Measurements from ENCODE around the gene WLS.
"Not testable (repeated sequence)": the region's sequence is repeated elsewhere in the genome, so short reads cannot be mapped to it uniquely, and the experiment has no call there.

The WLS gene

DNA sequence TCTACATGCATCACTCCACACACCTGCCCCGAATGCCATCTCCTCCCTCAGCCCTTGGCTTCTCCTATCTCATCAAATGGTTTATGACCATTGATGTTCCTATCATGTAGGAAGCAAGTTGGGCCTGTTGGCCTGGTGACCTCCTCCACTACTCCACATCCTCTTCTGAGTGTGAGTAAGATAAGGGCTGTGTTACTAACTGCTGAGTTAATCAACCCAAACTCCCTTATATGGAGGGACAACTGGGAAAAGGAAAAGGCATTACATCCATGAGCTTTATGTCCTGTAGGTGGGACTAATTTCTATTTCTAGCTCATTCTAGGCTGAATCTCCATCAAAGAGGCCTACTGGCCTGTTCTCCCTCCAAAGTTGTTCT lies 57.6 kb downstream of the WLS start:
- Mint-ChIP-seq H3K4me3 (no peak overlapping the region), H3K36me3 (no peaks in the 10 kb centered on the region), H3K27me3 (peaks cover 2% of the 10 kb centered on the region), H3K9me3 (no peaks in the 10 kb centered on the region), H3K27ac (no peak overlapping the region), H3K4me1 (no peaks in the 10 kb centered on the region)
- DNase-seq (ENCODE audit: low spot score in 2 of 2) (no peak), ATAC-seq (ENCODE audit: low read depth) (no peak)

DNA sequence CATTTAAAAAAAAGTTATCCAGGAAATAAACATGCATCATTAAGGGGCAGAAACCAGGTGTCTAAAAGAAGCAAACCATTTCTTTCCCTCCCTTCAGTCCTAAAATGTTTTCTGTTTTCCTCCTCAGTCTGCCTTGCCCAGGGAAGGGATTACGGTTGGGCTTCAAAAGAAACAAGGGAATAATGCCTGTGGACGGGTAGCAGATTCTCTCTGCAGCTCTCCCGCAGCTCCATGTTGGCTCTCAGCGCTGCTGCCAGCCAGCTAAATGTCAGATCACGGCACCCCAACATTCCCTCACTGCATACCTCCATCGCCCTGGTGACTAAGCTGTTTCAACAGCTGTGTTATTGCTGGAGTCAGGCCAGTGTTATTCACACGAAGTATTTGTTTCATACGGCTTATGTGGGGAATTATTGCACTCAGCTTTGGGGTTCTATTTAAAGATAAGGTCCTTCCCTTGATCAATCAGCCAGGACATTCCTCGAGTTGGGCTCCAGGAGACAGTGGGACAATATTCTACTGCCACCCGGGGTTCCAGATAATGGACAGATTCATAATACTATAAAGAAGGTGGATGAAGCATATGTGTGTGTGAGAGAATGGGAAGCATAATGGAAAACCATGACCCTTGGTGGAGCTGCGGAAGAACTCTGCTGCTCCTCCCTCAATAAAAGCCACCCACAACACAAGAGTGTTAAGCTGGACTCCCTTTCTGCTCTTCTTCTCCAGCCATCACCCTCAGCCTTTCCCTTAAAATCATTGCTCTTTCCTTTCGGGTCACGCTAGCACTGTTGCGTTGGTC lies 58.2 kb downstream of the WLS start:
- H3K9me3 Mint-ChIP-seq: no peaks in the 10 kb centered on the region
- ATAC-seq (ENCODE audit: low read depth): no peak
- no peak for DNase-seq (ENCODE audit: low spot score in 2 of 2)
- no peaks in the 10 kb centered on the region for H3K36me3 Mint-ChIP-seq
- no peak overlapping the region for H3K27ac Mint-ChIP-seq
- no peak overlapping the region for H3K4me3 Mint-ChIP-seq
- peaks cover 5% of the 10 kb centered on the region for H3K27me3 Mint-ChIP-seq
- H3K4me1 Mint-ChIP-seq: no peaks in the 10 kb centered on the region

DNA sequence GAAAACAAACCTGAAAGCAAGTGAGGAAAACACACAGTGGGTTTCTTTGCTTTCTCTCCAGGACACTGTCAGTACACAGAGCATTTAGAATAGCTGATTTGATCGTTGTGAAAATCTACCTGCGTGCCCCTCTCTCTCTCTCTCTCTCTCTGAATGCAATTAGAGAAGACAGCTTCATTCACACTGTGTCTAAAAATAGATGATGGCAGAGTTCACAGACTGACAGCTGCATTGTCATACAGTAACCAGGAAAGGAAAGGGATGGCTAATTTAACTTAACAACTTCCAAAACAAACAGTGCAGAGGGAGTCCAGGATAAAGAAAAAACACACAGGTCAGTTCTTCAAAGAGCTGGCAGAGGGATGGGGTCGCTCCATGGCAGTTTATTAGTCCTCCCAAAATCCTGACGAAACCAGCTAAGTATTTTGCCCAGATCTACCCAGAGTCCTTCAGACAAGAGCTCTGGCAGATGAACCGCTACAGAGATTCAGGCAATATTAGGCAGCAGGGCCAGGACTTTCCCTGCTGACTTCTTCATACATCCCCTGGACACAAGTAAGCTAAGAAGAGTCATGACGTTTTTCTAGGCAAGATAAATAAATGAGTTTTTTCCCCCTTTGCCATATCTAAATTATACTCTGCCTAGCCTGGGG lies 58.9 kb downstream of the WLS start:
- DNase-seq (ENCODE audit: low spot score in 2 of 2) (no peak), ATAC-seq (ENCODE audit: low read depth) (no peak)
- Mint-ChIP-seq H3K4me1 (no peaks in the 10 kb centered on the region), H3K36me3 (no peaks in the 10 kb centered on the region), H3K4me3 (no peak overlapping the region), H3K27ac (no peak overlapping the region), H3K9me3 (no peaks in the 10 kb centered on the region), H3K27me3 (peaks cover 5% of the 10 kb centered on the region)

GRCh38 chr1:68171795-68172194 lies 60.5 kb downstream of the WLS start:
- ATAC-seq (ENCODE audit: low read depth); H3K27me3 Mint-ChIP-seq; H3K4me1 Mint-ChIP-seq; H3K36me3 Mint-ChIP-seq; H3K9me3 Mint-ChIP-seq; H3K4me3 Mint-ChIP-seq; H3K27ac Mint-ChIP-seq; DNase-seq (ENCODE audit: low spot score in 2 of 2): not testable (repeated sequence)

DNA sequence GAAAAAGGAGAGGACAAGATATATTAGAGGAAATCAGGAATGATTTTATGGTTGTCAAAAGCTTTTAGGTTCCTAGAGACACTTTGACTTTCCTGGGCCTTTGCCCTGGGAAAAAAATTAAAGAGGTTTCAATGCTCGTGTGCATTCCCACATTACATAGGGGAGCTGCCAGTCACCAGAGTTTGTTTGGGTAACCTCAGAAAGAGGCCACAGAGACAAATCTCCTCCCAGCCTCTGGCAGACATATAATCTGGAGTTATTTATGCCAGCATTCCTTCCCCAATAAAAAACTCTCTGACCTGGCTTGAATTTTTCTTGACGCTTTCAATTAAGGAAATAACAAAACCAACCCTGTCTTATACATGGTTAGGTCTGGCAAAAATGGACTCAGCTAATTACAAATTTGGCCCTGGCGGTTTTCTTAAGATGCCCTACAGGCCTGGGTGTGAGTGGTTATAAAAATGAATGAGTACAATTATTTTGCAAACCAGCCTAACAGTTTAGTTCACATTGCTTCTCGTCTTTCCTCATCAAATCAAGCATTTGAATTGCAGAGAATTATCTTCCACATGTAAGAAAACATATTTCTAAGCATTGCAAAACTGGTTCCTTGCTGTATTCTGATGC lies 63.7 kb downstream of the WLS start:
- H3K4me1 Mint-ChIP-seq: no peaks in the 10 kb centered on the region
- no peak overlapping the region for H3K27ac Mint-ChIP-seq
- H3K36me3 Mint-ChIP-seq: no peaks in the 10 kb centered on the region
- no peak for ATAC-seq (ENCODE audit: low read depth)
- no peaks in the 10 kb centered on the region for H3K9me3 Mint-ChIP-seq
- H3K27me3 Mint-ChIP-seq: peaks cover 10% of the 10 kb centered on the region
- DNase-seq (ENCODE audit: low spot score in 2 of 2): no peak
- no peak overlapping the region for H3K4me3 Mint-ChIP-seq

DNA sequence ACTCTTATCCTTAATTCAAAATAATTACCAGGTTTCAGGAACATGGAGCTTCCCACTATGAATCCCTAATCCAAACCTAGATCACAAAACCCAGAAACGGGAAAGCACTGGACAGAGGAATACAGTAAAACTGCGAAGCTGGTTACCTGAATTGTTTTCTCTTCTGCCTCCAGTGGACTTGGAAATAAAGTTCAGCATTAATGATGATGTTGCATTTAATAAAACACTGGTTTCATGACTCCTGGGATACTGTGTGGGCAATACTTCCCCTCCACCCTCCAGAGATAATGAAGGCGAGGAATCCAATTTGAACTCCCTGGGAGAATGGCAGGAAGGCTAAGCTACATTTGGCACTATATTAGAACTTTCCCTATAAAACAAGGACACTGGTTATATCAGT lies 65.1 kb downstream of the WLS start:
- H3K36me3 Mint-ChIP-seq: no peaks in the 10 kb centered on the region
- H3K4me1 Mint-ChIP-seq: no peaks in the 10 kb centered on the region
- H3K27ac Mint-ChIP-seq: no peak overlapping the region
- H3K9me3 Mint-ChIP-seq: no peaks in the 10 kb centered on the region
- peaks cover 10% of the 10 kb centered on the region for H3K27me3 Mint-ChIP-seq
- ATAC-seq (ENCODE audit: low read depth): no peak
- DNase-seq (ENCODE audit: low spot score in 2 of 2): no peak
- H3K4me3 Mint-ChIP-seq: no peak overlapping the region

DNA sequence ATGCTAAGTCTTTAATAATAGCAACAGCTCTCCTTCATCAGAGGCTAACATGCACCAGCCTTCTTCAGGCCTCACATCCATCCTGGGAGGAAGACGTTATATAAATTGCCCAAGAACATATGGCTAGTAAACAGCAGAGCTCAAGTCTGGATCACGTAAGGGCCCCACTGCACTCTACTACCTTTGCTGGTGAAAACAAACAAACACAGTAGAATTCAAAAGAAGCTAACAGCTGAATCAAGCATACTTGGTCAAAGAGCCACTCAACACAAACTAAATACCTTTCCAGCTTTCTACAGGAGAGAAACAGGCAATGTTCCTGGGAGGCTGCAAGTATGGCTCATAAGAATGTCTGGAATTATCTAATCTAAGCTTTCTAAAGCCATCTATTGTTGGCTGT lies 66.0 kb downstream of the WLS start:
- no peak for ATAC-seq (ENCODE audit: low read depth)
- DNase-seq (ENCODE audit: low spot score in 2 of 2): no peak
- peaks cover 3% of the 10 kb centered on the region for H3K4me1 Mint-ChIP-seq
- H3K4me3 Mint-ChIP-seq: no peak overlapping the region
- no peaks in the 10 kb centered on the region for H3K36me3 Mint-ChIP-seq
- no peaks in the 10 kb centered on the region for H3K9me3 Mint-ChIP-seq
- H3K27ac Mint-ChIP-seq: no peak overlapping the region
- peaks cover 10% of the 10 kb centered on the region for H3K27me3 Mint-ChIP-seq

DNA sequence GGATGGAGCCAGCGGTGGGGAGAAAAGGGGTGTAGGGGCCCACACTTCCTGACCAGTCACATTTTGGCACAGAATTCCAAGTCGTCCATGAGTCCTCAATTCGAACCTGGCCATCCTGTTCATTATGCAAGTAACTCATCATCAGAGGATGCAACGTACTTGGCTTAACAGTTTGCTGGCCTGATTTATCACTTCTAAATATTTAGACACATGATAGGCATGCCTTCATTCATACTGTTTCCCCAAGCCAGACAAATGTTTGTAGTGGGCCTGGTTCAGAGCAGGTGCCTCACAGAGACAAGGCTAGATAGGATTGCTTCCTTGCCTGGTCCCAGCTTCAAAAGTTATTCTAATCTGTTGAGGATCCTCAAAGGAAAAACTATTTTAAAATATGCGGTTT lies 66.7 kb downstream of the WLS start:
- no peaks in the 10 kb centered on the region for H3K9me3 Mint-ChIP-seq
- no peaks in the 10 kb centered on the region for H3K36me3 Mint-ChIP-seq
- DNase-seq (ENCODE audit: low spot score in 2 of 2) (no peak), ATAC-seq (ENCODE audit: low read depth) (no peak)
- H3K4me3 Mint-ChIP-seq: no peak overlapping the region
- H3K27me3 Mint-ChIP-seq: peaks cover 10% of the 10 kb centered on the region
- H3K4me1 Mint-ChIP-seq: peaks cover 3% of the 10 kb centered on the region
- H3K27ac Mint-ChIP-seq: no peak overlapping the region

DNA sequence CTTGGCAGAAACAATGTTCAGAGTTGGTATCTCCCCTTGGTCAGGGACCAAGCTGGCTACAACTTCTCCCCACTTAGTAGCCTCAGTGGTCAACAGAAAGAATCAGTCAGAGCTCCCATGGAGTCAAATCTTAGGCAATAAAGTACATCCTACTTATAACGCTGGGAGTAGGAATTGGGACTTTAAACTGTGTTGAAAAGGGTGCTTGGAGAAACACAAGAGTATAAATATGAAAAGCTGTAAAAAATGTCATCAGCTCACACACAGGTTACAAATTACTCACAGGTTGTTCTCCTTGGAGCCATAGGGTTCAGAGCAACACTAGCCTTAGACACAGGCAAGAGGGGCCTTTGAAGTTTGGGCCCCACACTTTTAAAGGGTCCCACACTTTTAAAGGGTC lies 67.4 kb downstream of the WLS start:
- Mint-ChIP-seq H3K4me1 (peaks cover 3% of the 10 kb centered on the region), H3K9me3 (no peaks in the 10 kb centered on the region), H3K4me3 (no peak overlapping the region), H3K27ac (no peak overlapping the region), H3K27me3 (peaks cover 8% of the 10 kb centered on the region), H3K36me3 (no peaks in the 10 kb centered on the region)
- ATAC-seq (ENCODE audit: low read depth): no peak
- no peak for DNase-seq (ENCODE audit: low spot score in 2 of 2)

DNA sequence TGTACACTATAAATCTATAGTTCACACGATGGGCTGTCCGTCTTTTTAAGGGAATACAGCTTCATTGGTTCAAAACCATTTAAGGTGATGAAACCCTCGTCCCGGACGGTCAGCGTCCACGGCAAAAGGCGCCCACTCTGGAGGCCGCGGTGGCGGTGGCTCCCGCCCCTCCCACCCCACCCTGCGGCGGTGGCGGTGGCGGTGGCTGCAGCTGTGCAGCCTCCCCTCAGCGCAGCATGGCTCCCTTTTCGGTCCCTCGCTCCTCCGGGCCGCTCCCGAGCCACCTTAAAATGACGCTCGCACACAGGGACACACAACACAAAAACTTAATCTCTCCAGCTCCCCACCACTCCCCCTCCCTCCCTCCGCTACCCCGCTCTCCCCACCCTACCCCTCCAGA lies 69.1 kb downstream of the WLS start:
- no peaks in the 10 kb centered on the region for H3K9me3 Mint-ChIP-seq
- H3K4me3 Mint-ChIP-seq: no peak overlapping the region
- ATAC-seq (ENCODE audit: low read depth) (no peak), DNase-seq (ENCODE audit: low spot score in 2 of 2) (no peak)
- H3K27me3 Mint-ChIP-seq: peaks cover 7% of the 10 kb centered on the region
- H3K27ac Mint-ChIP-seq: no peak overlapping the region
- H3K4me1 Mint-ChIP-seq: peaks cover 3% of the 10 kb centered on the region
- no peaks in the 10 kb centered on the region for H3K36me3 Mint-ChIP-seq

GRCh38 chr1:68162761-68163160 lies 69.6 kb downstream of the WLS start:
- peaks cover 3% of the 10 kb centered on the region for H3K4me1 Mint-ChIP-seq
- H3K27me3 Mint-ChIP-seq: peaks cover 7% of the 10 kb centered on the region
- no peak overlapping the region for H3K27ac Mint-ChIP-seq
- H3K9me3 Mint-ChIP-seq: no peaks in the 10 kb centered on the region
- DNase-seq (ENCODE audit: low spot score in 2 of 2) (no peak), ATAC-seq (ENCODE audit: low read depth) (no peak)
- no peak overlapping the region for H3K4me3 Mint-ChIP-seq
- H3K36me3 Mint-ChIP-seq: no peaks in the 10 kb centered on the region

DNA sequence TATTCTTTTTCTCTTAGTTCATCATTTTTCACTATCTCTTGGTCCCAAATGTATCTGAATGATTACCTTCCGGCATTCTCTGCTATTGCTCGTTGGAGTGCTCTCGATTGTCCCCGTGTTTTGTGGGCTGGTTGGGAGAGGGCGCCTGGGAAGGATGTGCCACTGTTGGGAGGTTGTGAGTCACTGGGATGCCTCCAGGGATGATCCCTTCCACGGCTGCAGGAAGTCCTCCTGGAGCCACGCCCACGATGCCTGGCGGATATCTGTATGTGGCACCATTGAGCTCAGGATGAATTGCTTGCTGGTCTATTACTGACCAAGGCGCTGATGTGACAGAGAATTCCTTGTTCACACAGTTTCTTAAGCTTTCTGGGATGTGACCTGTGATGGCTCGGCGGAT lies 70.7 kb downstream of the WLS start:
- H3K4me1 Mint-ChIP-seq; H3K9me3 Mint-ChIP-seq; ATAC-seq (ENCODE audit: low read depth); H3K27ac Mint-ChIP-seq; H3K27me3 Mint-ChIP-seq; H3K4me3 Mint-ChIP-seq; H3K36me3 Mint-ChIP-seq; DNase-seq (ENCODE audit: low spot score in 2 of 2): not testable (repeated sequence)

- not testable (repeated sequence) for H3K4me3 Mint-ChIP-seq; ATAC-seq (ENCODE audit: low read depth); H3K27me3 Mint-ChIP-seq; H3K27ac Mint-ChIP-seq; H3K36me3 Mint-ChIP-seq; H3K4me1 Mint-ChIP-seq; H3K9me3 Mint-ChIP-seq; DNase-seq (ENCODE audit: low spot score in 2 of 2)
These were observed 71.4 kb downstream of the WLS start for GRCh38 chr1:68160935-68161334.

- no peak for ATAC-seq (ENCODE audit: low read depth)
- Mint-ChIP-seq H3K27me3 (peaks cover 3% of the 10 kb centered on the region), H3K9me3 (no peaks in the 10 kb centered on the region), H3K36me3 (no peaks in the 10 kb centered on the region), H3K4me3 (no peak overlapping the region), H3K27ac (no peak overlapping the region), H3K4me1 (peaks cover 3% of the 10 kb centered on the region)
- no peak for DNase-seq (ENCODE audit: low spot score in 2 of 2)
These were observed 72.3 kb downstream of the WLS start for GRCh38 chr1:68160021-68160420.

All from memory B cell (primary cell).